GM19328 (cell line): ENCODE data around the gene GPR39.

ENCODE experiments used
- ATAC-seq: cut with Tn5 transposase; IDR thresholded peaks from one replicate; pipeline ENCODE4 v1.9.1; 2021; ENCODE audit warnings: mild to moderate bottlenecking, moderate library complexity; ENCODE audit not compliant: unreplicated experiment

GPR39 gene

DNA sequence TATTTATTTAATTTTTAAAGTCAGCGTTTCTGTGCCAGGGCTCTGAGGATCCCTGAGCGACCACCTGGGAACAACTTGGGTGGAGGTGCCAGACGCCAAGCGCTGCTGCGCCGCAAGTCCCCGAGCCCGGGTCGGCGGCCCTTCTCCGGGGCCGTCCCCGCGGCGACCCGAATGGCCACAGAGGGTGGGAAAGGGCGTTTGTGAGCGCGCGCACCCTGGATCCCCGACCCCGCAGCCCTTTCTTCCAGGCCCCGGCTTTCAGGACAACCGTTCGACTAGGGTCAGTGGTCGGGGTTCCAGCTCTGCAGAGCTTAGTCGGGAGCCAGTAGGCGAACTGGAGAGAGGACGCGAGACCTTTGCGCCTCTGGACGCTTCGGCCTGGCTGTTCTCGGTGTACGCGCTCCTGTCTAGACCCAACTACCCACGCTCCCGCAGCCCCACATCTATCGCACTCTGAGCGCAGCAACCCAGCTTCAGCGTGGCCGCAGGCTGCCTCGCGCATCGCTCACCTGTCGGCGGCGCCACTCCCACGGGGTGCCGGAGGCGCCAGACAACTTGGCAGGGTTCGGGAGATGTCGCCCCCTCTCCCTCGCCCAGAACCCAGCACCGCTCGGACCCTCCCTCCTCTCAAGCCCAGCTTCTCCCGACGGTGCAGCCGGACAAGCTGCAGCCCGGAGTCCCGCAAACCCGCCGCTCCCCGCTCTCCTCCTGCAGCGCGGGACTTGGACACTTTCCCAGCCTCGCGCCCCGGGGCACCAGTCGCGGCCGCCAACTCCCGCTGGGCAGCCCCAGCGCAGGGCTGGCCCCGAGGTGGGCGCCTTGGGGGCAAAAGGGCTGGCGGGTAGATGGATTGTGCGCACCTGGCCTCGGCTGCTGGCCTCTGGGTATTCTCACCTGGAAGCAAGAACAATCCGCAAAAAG lies 252.6 kb downstream of the GPR39 start:
- ATAC-seq: no peak

- ATAC-seq: no peak
These were observed 253.4 kb downstream of the GPR39 start, which contains the start of gene LYPD1 for GRCh38 chr2:132669908-132670495. TSS of gene LYPD1 (minus strand) at chr2:132670205. CDS start at chr2:132669932, 273 bp downstream.

- no peak for ATAC-seq
These were observed 254.0 kb downstream of the GPR39 start for GRCh38 chr2:132670496-132671150.

DNA sequence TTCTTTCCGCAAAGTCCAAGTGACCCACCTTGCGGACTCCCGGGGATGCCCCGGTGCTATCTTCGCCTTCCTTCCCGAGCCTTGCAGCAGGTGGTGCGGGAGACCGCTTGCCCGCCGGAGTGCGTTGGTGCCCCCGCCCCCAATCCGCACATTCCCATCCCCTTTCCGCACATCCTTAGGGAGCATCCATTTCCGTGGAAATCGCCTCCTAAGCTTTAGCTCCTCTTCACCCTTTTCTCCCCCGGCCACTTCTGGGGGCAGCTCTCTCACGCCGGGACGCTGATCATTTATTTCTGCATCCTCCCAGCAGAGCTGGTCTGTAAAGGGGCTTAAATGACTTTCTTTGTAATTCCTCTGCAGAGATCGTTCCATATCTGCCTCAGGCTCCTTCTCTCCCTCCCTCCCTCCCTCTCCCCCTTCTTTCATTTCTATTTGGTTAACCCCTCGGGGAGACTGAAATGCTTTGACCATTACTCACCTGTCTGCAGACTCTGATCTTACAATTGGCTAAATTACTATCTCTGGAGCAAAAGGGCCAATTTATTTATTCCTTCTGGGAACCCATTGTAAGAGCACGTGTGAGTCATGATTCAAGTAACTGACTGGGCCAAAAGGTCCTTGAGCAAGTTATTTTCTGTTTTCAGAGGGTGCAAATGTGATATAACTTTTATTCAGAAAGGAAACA lies 254.7 kb downstream of the GPR39 start:
- ATAC-seq: no peak

GRCh38 chr2:132676999-132677398 lies 260.4 kb downstream of the GPR39 start:
- no peak for ATAC-seq

- no peak for ATAC-seq
These were observed 261.1 kb downstream of the GPR39 start for GRCh38 chr2:132677661-132678060.

GRCh38 chr2:132678483-132678882 lies 261.9 kb downstream of the GPR39 start:
- no peak for ATAC-seq

DNA sequence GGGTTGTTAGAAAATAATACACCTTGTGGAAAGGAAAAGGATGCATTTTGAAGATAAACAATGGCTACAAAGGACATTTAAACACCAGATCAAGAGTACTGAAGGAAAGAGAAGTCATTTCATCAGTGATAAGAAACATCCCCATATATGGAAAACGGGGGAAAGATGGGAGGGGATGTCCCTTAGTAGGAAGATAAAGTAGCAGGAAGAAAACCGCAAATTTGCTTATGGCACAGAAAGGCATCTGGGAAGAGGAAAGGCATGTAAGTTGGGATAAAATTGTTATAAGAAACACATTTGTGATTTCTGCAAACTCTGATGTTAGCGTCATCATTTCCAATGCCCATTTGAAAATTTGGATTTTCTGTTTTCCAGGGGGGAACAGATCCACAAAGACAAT lies 263.9 kb downstream of the GPR39 start:
- no peak for ATAC-seq

- no peak for ATAC-seq
These were observed 265.2 kb downstream of the GPR39 start for GRCh38 chr2:132681766-132682165.

DNA sequence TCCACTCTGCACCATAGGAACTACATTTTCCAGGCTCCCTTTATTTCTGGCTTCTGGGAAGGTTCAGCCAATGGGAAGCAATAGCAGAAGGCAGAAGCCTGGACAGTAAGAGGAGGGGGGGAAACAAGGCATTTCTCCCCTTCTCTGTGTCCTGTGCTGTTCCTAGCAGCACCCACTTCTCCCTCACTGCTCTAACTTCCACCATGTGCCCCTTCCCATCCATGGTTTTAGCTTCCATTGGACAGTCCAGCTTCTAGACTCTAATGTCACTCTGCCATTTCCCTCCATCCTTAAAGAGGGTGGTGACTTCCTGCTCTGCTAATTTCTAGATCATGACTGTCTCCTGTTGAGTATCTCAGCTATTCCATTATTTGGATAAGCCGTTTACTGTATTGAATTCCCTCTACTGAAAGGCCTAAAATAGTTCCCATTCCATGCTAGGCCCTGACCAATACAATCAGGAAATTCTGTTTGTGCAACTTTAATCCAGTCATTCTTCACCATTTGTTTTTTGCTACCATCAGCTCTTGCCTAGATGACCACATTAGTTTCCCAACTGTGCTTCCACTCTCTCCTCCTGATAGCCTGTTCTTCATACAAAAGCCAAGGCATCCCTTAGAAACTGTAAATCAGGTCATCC lies 274.2 kb downstream of the GPR39 start:
- no peak for ATAC-seq

- no peak for ATAC-seq
These were observed 275.0 kb downstream of the GPR39 start for GRCh38 chr2:132691556-132691955.

DNA sequence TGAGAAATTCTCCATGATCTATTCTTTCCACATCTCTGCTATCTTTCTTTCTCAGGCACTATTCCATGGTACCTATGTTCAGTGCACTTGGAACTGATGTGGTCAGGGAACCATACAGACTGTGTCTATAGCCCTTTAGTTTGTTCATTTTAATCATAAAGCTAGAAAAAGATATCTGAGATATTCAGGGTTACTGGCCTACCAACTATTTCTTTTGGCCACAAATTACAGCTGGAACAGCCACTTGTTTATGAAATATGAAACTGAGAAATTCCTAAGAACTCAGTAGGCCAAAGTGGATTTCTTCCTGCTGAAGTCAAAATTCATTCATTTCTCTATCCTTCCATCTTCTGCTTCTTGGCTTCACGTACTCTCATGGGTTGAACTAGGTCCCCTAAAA lies 276.2 kb downstream of the GPR39 start:
- no peak for ATAC-seq
